ENCODE data around the gene ZNF581. TPM values are rescaled to one million over a fixed set of nuclear protein-coding genes. Genes with fewer than 3 reads are reported as not detected.

Gene ZNF581
- polyA plus RNA-seq, 3 donors = 25.1 to 31.6 (median 29.4) TPM

DNA sequence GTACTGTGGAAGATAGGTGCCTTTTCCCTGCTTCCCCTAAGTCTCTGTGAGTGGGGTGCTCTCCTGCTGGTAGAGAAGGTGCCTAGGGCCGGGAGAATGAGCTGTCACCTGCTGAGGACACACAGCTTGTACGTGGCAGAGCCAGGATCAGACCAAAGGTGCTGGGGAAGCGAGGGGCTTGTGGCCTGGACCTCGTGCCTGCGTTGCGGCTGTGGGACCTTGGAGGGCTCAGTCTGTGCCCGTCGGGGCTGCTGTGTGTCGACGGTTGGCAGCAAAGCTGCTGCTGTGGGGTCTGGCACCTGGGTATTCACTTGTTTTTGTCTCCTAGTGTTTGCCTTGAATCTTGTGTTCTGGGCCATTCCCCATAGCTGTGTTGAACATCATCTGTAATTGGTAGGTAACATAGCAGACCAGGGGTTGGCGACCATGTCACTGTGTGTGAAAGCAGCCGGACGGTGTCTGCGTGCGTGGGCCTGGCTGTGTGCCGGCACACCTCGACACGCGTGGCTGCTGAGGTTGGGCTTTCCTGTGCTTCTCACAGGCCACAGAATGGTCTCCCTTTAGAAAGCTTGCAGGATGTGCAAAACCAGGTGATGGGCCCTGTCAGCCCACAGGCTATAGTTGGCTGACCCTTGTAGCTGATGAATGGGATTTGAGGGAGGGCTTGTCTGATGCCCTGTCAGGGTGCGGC is 20.5 kb downstream of the ZNF581 start:
- WGBS (ENCODE audit: insufficient coverage) = 91% methylated on average over 20 of the region's 20 CpGs
- H3K27ac Mint-ChIP-seq = peak overlapping the region in 4 of 7 donors; percentile 32 to 77 (median 61)

More for the DNA sequence above, 20.5 kb downstream of the ZNF581 start:
- Histone ChIP-seq H3K4me1 (ENCODE audit: control insufficient read depth in 1 of 2, insufficient read depth in 2 of 2, low read length in 2 of 2) (peaks cover 0 to 5% of the 10 kb centered on the region in 2 donors), H3K4me2 (replicated peaks; ENCODE audit: extremely low read depth, low read length, poor library complexity, severe bottlenecking) (no peak overlapping the region), H3K9me3 (replicated peaks in 1 of 2; ENCODE audit: control insufficient read depth in 1 of 2, insufficient read depth in 1 of 2, low read length in 2 of 2) (no peaks in the 10 kb centered on the region), H3K36me3 (replicated peaks in 1 of 2; ENCODE audit: control insufficient read depth in 1 of 2, insufficient read depth in 2 of 2, low read length in 2 of 2) (peaks cover 87 to 100% of the 10 kb centered on the region in 2 donors), H3K4me3 (replicated peaks in 1 of 3; ENCODE audit: low read depth in 2 of 3, low read length in 3 of 3) (no peak overlapping the region), H4K20me1 (ENCODE audit: insufficient read depth, low read length) (peaks cover 100% of the 10 kb centered on the region), H2AFZ (ENCODE audit: insufficient read depth, low read depth, low read length, poor library complexity, severe bottlenecking) (no peak overlapping the region), H3K79me2 (ENCODE audit: insufficient read depth, low read length) (peaks cover 97% of the 10 kb centered on the region), H3K9ac (ENCODE audit: insufficient read depth, low read length, poor library complexity, severe bottlenecking) (no peak overlapping the region), H3K27ac (ENCODE audit: low read depth in 1 of 2, low read length in 2 of 2) (no peak overlapping the region), H3K27me3 (ENCODE audit: control insufficient read depth in 2 of 2, insufficient read depth in 2 of 2, low read length in 2 of 2) (no peaks in the 10 kb centered on the region)
- Mint-ChIP-seq H3K4me1 (peaks cover 5% of the 10 kb centered on the region), H3K9me3 (no peaks in the 10 kb centered on the region), H3K4me3 (no peak overlapping the region), H3K27me3 (ENCODE audit: low read depth in 3 of 3) (no peaks in the 10 kb centered on the region), H3K36me3 (peaks cover 78 to 96% of the 10 kb centered on the region in 2 donors)
- no peak for TF ChIP-seq CTCF (IDR thresholded peaks at IDR 0.05)
- intact Hi-C loops (cut with micrococcal nuclease) = no loop called here
- DNase-seq = no peak

All from CD14-positive monocyte (primary cell).